ENCODE data around the gene MTLN. TPM values are rescaled to one million over a fixed set of nuclear protein-coding genes. Genes with fewer than 3 reads are reported as not detected.

MTLN gene
- total and polyA plus RNA-seq, 2 of the 13 experiments (the other 11 are each of a cell fraction or from before 2014, with no cell fraction given) = 37.1 to 50.4 TPM

- TF ChIP-seq ZBTB7A (CRISPR knock-in tag; IDR thresholded peaks at IDR 0.05) = 0 out of 2 replicates have a peak, but pooled peaks have one; percentile 45
- TF ChIP-seq, protein P1, sequence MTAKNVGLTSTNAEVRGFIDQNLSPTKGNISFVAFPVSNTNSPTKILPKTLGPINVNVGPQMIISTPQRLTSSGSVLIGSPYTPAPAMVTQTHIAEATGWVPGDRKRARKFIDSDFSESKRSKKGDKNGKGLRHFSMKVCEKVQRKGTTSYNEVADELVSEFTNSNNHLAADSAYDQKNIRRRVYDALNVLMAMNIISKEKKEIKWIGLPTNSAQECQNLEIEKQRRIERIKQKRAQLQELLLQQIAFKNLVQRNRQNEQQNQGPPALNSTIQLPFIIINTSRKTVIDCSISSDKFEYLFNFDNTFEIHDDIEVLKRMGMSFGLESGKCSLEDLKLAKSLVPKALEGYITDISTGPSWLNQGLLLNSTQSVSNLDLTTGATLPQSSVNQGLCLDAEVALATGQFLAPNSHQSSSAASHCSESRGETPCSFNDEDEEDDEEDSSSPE (CRISPR knock-in tag; IDR thresholded peaks at IDR 0.05) = peak; percentile 89
- TF ChIP-seq, protein P2, sequence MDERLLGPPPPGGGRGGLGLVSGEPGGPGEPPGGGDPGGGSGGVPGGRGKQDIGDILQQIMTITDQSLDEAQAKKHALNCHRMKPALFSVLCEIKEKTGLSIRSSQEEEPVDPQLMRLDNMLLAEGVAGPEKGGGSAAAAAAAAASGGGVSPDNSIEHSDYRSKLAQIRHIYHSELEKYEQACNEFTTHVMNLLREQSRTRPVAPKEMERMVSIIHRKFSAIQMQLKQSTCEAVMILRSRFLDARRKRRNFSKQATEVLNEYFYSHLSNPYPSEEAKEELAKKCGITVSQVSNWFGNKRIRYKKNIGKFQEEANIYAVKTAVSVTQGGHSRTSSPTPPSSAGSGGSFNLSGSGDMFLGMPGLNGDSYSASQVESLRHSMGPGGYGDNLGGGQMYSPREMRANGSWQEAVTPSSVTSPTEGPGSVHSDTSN (CRISPR knock-in tag; IDR thresholded peaks at IDR 0.05) = no peak
- peak; percentile 36; the same call in 1 of the 2 replicates for TF ChIP-seq HMGXB3 (CRISPR knock-in tag; IDR thresholded peaks at IDR 0.05; ENCODE audit: borderline replicate concordance)
- 0 out of 2 replicates have a peak, but pooled peaks have one; percentile 5 for TF ChIP-seq SOX13 (IDR thresholded peaks at IDR 0.05)
- TF ChIP-seq SOX13 (CRISPR knock-in tag; conservative IDR thresholded peaks at IDR 0.05 in 1 of 2, IDR thresholded peaks at IDR 0.05 in 1 of 2) = peak in 1 of 2 experiments; percentile 51; a peak in 1 of 4 replicates
- peak; percentile 63; the same call in 1 of the 2 replicates for TF ChIP-seq ZNF343 (CRISPR knock-in tag; IDR thresholded peaks at IDR 0.05)
- 0 out of 2 replicates have a peak, but pooled peaks have one; percentile 32 for TF ChIP-seq ZNF564 (CRISPR knock-in tag; IDR thresholded peaks at IDR 0.05)
- TF ChIP-seq, protein P3, sequence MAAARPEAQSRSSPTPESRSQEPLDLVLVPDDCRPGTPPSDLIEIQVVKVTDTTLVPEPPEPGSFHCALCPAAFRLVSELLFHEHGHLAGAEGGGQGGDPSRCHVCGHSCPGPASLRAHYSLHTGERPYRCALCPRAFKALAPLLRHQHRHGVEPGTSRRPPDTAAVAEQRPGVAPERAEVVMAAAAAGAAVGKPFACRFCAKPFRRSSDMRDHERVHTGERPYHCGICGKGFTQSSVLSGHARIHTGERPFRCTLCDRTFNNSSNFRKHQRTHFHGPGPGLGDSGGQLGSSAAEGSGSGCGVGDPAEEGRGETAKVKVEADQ (CRISPR knock-in tag; IDR thresholded peaks at IDR 0.05; ENCODE audit: borderline replicate concordance) = 0 out of 2 replicates have a peak, but pooled peaks have one; percentile 64
- no peak for TF ChIP-seq TSC22D2 (CRISPR knock-in tag; IDR thresholded peaks at IDR 0.05; ENCODE audit: borderline replicate concordance)
- TF ChIP-seq MZF1 (CRISPR knock-in tag; IDR thresholded peaks at IDR 0.05; ENCODE audit: borderline replicate concordance) = 0 out of 2 replicates have a peak, but pooled peaks have one; percentile 81
- TF ChIP-seq, protein P4, sequence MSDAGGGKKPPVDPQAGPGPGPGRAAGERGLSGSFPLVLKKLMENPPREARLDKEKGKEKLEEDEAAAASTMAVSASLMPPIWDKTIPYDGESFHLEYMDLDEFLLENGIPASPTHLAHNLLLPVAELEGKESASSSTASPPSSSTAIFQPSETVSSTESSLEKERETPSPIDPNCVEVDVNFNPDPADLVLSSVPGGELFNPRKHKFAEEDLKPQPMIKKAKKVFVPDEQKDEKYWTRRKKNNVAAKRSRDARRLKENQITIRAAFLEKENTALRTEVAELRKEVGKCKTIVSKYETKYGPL (CRISPR knock-in tag; IDR thresholded peaks at IDR 0.05) = no peak
- TF ChIP-seq ZNF850 (CRISPR knock-in tag; conservative IDR thresholded peaks at IDR 0.05) = no peak
Measured at GRCh38 chr2:110211938-110212858, at the start of gene MTLN (continued).

All from HepG2 (cell line).